HG03066 (cell line): ENCODE measurements around the gene MOV10L1.
"Not testable (repeated sequence)": the region's sequence is repeated elsewhere in the genome, so short reads cannot be mapped to it uniquely, and the experiment has no call there.

Source experiments
- ATAC-seq: cut with Tn5 transposase; IDR thresholded peaks from one replicate; pipeline ENCODE4 v1.9.1; 2021; ENCODE audit warnings: low read depth; ENCODE audit not compliant: unreplicated experiment

MOV10L1 gene

DNA sequence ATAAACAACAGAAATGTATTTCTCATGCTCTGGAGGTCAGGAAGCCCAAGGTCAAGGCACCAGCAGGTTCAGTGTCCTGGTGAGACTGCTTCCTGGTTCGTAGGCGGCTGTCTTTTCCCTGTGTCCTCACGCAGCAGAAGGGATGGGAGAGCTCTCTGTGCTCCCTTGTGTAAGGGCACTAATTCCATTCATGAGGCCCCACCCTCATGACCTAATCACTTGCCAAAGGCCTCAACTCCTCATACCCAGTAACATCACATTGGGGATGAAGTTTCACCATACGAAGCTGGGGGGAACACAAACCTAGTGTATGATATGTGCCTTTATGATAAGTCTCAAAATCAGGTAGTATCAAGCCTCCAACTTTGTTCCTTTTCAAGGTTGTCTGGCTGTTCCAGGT is 42.1 kb downstream of the MOV10L1 start:
- no peak for ATAC-seq

DNA sequence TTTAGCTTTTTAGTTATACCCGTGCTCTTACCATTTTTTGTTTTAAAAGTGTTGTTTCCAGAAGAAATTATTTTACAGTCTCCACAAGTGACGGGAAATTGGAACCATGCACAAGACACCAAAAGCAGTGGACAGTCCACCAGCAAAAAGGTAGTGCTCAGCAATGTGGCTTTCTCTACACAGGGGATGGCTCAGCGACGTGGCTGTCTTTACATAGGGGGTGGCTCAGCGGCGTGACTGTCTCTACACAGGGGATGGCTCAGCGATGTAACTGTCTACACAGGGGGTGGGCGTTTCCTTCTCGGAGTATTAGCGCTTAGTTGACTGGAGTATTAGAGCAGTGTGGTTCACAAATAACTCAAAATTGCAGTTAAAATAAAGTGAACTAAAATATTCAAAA is 44.7 kb downstream of the MOV10L1 start:
- no peak for ATAC-seq

DNA sequence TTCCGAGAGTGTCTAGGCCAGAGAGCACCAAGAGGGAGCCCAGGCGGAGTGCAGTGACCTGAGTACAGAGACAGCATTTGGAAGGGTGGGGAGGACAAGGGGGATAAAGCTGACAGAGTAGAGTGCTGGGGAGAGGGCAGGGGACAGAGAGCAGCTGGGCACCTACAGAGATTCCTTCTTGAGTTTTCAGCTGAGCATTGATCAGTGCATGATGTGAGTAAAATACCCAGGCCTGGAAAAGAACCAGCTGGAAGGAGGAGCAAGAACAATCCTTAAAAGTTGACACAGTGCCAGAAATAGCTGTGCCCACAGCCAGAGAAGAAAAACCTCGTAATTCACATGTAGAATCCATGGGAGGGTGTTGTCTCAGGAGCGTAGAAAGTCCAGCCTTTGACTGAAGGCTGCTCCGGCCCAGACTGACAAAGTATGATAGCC is 46.8 kb downstream of the MOV10L1 start:
- no peak for ATAC-seq

DNA sequence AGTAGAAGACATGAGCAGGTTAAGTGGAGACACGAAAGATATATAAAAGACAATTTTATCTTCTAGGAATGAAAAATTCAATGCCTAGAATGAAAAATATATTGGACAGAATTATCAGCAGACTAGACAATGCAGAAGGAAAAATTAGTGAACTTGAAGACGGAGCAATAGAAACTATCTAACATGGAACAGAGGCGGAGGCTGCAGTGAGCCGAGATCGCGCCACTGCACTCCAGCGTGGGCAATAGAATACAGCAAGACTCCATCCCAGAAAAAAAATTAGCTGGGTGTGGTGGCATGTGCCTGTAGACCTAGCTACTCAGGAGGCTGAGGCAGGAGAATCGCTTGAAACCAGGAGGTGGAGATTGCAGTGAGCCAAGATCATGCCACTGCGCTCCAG is 47.5 kb downstream of the MOV10L1 start:
- ATAC-seq, result not testable (repeated sequence)

DNA sequence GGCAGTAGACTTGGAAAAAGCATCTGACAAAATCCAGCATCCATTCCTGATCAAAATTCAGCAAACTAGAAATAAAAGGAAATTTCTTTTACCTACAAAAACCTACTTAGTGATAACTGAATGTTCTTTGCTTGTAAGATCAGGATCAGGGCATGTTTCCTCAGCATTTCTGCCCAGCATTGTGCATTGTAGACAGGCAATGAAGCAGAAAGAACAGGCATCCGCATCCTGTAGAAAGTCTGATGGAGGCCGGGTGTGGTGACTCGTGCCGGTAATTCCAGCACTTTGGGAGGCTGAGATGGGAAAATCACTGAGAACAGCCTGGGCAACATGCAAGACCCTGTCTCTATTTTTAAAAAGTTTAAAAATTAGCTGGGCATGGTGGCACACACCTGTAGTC is 48.2 kb downstream of the MOV10L1 start:
- no peak for ATAC-seq

DNA sequence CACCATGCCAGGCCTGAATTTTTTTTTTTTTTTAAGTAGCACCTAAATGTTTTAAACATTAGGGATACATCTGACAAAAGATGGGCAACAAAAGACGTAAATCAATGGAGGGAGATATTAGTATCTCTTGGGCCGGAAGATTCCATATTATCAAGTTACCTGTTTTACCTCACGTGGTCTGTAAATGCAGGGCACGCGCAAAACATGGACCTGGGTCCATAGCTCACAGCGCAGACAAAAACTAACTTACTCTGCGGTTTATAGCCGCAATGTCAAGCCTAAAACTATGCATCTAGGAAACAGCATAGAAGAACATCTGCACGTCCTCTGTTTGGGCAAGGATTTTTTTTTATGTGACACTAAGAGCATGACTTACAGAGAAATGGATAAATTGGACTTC is 49.2 kb downstream of the MOV10L1 start:
- ATAC-seq, result no peak

DNA sequence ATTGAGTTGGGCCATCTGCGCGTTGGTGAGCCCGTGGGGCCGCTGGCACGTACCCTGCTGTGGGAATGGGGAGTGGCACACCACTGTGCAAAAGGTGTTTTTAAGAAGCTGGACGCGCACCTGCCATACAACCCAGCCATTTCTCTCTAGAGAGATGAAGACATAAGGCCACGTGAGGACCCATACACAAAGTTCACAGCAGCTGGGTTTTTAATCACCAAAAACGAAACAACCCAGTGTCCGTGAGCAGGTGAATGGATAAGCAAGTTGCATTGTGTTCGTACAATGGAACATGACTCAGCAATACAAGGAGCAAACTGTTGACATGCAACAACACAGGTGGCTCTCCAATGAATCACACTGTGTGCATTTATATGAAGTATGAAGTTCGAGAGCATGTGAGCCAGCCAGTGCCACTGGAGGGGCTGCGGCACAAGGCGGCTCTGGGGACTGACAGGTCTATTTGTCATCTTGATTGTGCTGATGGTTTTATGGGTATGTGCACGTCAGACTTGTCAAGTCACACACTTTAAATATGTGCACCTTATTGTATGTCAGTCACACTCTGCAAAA is 50.1 kb downstream of the MOV10L1 start:
- no peak for ATAC-seq

DNA sequence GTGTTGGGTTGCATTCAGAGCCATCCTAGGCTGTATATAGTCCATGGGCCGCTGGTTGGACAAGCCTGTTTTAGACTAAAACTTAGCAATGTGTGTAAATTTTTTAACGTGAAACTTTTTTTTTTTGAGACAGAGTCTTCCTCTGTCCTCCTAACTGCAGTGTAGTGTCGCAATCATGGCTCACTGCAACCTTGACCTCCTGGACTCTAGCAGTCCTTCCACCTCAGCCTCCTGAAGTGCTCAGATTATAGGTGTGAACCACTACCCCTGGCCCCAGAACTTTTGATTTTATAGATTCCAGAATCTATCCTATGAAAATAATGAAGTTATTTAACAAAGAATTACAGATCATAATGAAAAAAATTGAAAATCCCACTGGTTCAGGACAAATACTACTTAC is 50.8 kb downstream of the MOV10L1 start:
- ATAC-seq, result no peak

DNA sequence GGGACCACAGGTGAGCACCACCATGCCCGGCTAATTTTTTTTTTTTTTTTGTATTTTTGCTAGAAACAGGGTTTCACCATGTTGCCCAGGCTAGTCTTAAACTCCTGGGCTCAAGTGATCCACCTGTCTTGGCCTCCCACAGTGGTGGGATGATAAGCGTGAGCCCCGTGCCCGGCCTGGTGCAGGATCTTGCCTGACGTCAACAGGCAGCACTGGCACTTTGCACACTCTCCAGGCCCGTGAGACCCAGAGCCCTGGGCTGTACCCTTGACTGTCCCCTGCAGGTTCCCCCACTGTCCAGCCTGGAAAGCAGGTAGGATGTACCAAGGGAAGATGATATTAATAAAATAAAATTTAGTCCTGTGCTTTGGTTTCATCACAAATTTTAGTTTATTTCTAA is 51.7 kb downstream of the MOV10L1 start:
- ATAC-seq, result no peak

DNA sequence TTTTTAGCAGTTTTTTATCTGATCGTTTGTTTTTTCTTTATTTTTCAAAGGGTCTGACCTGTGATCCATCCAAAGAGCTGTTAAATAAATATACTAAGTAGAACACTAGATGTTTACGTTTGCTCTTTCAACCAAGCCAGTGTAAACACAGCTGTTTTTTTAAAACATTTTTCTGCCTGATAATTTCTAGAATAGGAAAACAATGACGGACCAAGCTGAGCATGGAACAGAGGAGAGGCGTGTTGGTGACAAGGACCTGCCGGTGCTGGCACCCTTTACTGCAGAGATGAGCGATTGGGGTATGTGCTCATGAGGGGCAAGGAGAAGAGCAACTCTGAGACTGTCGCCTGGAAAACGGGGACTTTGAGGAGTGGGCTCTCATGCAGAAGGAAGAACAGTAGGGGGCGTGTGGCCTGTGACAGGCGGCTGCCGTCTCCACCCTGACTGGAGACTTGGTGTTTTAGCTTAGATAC is 52.1 kb downstream of the MOV10L1 start:
- ATAC-seq, result no peak

DNA sequence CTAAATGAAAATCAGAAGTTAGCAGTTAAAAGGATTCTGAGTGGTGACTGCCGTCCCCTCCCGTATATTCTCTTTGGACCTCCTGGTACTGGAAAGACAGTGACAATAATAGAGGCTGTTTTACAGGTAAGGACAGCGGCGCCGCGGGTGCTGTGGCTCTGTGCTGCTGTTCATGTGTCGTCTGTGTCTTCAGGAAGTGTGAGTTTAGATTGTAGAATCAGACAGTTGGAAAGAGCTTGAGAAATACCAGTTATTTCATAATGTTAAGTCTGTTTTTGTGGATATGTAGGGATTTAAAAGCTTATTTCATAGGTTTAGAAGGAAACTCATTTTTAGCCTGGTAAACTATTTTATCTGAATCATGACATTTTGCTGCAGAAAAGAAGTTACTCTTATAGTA is 53.3 kb downstream of the MOV10L1 start:
- ATAC-seq, result no peak

DNA sequence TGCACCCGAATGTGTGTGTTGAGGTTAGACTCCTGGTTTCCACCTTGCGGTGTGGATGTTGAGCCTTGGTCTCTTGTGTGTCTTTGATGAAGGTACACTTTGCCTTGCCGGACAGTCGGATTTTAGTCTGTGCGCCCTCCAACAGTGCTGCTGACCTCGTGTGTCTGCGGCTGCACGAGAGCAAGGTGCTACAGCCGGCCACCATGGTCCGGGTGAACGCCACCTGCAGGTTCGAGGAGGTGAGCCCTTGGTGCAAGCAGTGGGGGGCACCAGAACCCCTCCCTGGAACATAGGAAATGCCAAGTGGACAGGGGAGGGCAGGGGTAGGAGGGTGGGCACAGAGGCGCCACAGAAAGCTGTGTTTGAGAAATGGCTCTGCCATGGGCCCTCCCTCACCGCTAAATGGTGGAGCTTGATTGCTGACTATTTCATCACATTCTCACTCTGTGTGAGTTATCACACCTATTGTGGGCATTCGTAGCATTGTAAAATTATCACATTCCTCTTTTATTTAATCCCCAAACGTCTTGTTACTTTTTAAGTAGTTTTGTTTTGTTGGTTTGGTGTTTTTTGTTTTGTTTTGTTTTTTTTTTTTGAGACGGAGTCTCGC is 54.3 kb downstream of the MOV10L1 start:
- no peak for ATAC-seq

DNA sequence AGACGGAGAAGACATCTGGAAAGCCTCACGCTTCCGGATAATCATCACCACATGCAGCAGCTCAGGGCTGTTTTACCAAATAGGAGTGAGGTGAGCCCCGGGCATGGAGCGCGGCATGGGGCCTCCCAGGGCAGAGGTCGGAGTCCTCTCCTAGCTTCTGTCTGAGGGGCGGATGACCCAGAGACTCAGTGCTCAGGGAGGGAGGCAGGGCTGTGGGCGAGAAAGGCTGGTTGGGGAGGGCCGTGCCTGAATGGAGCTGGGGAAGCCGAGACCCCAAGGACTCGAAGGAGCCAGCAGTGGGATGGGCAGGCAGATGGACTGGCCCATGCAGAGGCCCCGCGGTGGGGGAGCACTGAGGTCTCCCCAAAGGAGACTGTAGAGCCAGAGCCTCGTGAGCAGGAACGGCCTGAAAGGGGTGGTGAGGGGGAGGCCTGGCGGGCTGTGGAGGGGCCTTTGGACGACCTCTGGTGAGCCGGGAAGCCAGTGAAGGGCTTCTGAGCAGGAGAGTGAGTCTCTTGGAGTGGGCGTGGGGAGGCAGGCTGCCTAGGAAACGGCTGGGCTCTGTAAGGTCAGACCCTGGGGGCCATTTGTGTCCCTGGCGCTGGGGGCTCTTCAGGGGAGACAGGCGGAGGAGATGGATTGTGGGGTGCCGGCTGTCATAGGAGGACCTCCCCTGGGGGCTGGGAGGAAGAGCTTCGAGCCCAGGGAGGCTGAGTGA is 56.1 kb downstream of the MOV10L1 start:
- ATAC-seq, result no peak

DNA sequence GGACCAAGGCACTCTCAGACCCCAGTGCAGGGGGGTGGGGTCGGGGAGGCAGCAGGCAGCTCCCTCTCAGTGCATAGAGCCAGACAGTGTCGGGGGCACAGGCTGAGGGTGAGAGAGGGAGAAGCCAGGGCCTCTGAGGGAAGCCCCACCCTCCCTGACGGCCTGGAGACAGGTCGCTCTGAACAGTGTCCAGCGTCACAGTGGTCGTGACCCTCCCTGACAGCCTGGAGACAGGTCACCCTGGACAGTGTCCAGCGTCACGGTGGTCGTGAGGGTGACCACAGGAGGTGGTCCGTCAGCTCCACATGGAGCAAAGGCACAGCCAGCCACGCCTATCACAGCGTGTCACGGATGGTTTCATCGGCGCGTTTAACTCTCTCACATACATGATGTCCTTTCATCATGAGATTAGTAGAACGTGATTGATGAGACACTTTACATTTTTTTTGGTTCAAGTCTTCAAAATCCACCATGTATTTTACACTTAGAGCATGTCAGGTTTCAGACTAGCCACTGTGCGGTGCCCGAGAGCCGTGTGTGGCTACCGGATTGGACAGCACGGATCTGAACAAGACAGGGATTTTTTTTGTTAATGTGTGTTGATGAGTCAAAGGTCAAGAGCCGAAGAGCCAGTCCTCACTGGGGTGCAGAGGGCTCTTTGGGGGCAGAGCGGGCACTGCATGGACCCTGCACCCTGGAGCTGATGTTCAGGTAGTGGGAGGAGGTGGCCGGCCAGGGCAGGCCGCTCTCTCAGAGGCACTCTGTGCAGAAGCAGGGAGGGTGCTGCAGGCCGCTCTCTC is 56.8 kb downstream of the MOV10L1 start:
- no peak for ATAC-seq

DNA sequence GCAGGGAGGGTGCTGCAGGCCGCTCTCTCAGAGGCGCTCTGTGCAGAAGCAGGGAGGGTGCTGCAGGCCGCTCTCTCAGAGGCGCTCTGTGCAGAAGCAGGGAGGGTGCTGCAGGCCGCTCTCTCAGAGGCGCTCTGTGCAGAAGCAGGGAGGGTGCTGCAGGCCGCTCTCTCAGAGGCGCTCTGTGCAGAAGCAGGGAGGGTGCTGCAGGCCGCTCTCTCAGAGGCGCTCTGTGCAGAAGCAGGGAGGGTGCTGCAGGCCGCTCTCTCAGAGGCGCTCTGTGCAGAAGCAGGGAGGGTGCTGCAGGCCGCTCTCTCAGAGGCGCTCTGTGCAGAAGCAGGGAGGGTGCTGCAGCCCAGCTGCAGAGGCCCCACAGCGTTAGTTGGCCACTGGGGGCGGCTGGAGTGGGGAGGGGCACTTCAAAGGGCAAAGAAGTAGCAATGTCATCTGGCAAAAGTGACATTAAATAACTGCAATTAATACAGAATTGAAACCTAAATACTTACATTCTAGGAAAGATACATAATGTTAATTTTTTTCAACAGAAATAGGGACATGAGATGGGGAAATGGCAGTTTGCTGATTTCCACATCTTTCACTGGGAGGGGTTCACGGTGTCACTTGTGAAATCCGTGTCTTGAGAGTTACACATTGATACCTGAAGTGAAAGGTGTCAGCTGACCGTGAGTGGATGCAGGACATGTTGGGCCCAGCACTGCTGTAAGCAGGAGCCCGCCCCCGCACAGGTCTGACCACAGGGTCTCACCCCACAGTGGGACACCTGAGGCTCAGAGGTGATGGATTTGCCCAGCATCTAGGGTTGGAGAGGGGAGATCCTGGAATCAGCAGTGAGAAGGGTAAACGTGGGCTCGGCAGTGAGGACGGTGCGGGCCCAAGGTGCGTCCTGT is 57.7 kb downstream of the MOV10L1 start:
- ATAC-seq, result not testable (repeated sequence)

DNA sequence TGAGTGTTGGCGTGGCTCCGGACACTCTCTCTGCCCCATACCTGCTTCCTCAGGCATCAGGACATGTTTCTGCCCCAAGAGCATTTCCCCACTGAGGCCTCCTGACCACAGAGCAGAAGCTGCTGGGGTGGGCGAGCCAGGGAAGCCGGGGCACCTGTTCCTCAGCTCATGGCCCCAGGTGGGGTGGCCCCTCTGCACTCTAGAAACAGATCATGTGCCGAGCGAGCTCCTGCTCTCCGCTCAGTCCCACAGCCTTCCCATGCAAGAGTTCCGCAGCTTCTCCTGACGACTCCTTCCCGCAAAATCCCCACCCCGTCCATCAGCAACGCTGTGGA is 58.3 kb downstream of the MOV10L1 start:
- no peak for ATAC-seq

DNA sequence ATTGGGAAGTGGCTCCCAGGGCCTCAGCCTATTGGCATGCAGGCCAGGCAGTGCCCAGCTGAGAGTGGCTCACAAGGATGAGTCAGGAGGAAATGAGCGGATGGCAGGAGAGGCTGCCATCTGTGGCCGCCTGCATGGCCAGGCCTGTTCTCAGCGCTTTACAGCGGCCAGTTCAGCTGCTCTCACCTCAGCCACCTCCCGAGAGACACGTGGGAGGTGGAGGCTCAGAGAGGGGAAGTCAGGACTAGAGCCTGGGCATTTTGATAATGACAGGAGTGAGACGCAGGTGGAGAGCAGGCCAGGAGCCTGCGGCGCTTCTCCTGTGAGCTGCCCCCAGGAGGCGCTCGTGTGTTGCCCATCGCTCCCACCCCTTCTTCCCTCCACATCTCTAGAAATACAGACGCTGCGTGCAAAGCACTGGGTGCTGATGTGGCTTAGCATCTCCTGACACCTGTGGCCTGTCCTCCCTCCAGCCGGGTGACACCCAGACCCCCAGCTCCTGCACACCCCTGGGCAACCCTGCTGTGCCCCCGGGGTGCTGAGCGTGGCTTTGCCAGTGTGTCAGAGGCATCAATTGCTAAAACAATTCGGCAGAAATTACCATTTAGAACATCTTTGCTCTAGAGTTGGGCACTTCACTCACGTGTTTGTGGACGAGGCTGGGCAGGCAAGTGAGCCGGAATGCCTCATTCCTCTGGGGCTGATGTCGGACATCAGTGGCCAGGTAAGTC is 59.4 kb downstream of the MOV10L1 start:
- no peak for ATAC-seq

DNA sequence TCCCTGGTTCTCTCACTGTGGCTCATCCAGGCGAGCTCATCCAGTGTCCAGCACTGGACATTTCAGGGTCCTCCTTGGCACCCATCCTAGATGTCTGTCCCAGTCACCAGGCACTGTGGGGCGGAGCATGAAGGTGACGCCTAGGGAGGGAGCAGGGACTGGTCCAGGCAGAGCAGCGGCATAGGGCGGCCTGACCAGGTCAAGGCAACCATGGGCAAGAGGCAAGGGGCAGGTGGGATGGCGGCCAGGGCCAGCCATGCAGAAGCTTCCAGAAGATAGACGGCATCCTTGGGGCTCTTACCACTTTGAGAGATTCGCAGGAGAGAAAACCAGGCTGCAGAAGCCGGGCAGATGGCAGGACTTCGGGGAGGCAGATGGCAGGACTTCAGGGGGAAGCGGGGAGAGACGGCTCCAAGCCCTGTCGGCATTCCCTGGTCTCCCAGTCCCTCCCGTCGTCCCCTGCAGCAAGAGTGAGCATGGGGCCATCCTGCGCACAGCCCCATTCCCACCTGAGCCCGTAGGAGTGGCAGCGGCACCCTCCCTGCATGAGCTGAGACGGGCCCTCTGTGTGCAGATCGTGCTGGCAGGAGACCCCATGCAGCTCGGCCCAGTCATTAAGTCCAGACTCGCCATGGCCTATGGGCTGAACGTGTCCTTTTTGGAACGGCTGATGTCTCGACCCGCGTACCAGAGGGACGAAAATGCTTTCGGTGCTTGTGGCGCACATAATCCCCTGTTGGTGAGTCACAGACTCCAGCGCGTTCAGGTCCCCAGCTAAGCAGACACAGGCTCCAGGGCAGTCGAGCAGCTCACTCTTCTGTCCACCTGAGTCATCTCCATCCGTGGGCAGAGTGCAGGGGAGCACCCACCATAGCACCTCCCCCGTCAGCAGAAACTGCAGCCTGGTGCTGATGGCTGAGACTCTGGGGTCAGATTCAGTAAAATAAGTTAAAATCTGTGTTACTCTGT is 60.6 kb downstream of the MOV10L1 start:
- no peak for ATAC-seq
